Right renal pelvis (tissue), 4 donors: ENCODE measurements around the gene OPALIN. TPM values are rescaled to one million over a fixed set of nuclear protein-coding genes. Genes with fewer than 3 reads are reported as not detected.

Experiments
- DNase-seq, 4 donors: peaks; one replicate each; pipeline ENCODE4 v3.0.0-alpha.2; 2013; ENCODE audit warnings: low read depth in 4 of 4, low spot score in 3 of 4, missing footprints in 1 of 4
- polyA plus RNA-seq, 4 donors: library from polyadenylated mRNA; unstranded; fragments of 120-200 nt; gene quantifications; one replicate each; pipeline ENCODE4 v1.2.1, GENCODE V29; 2013; ENCODE audit not compliant: insufficient read length in 4 of 4

The OPALIN gene
- polyA plus RNA-seq, 4 donors = not detected

GRCh38 chr10:96374985-96375830 is 16.4 kb upstream of the OPALIN start:
- DNase-seq = peak; percentile 77 to 84 (median 80)

- DNase-seq = no peak
Observed at GRCh38 chr10:96374639-96374984, 15.8 kb upstream of the OPALIN start.

- DNase-seq = no peak
Observed at GRCh38 chr10:96374004-96374403, 15.2 kb upstream of the OPALIN start.

- no peak for DNase-seq
Observed at GRCh38 chr10:96371356-96371755, 12.6 kb upstream of the OPALIN start.

- DNase-seq = peak in 3 of 4 donors; percentile 22 to 43 (median 35)
Observed at GRCh38 chr10:96370584-96371157, 11.9 kb upstream of the OPALIN start.

- DNase-seq = no peak
Observed at GRCh38 chr10:96369890-96370583, 11.2 kb upstream of the OPALIN start.

- DNase-seq = no peak
Observed at GRCh38 chr10:96368971-96369370, 10.2 kb upstream of the OPALIN start.

- no peak for DNase-seq
Observed at GRCh38 chr10:96367470-96367869, 8.7 kb upstream of the OPALIN start.

- no peak for DNase-seq
Observed at GRCh38 chr10:96366508-96366907, 7.7 kb upstream of the OPALIN start.

GRCh38 chr10:96365571-96365970 is 6.8 kb upstream of the OPALIN start:
- DNase-seq = no peak

- DNase-seq = no peak
Observed at GRCh38 chr10:96360766-96361165, 2.0 kb upstream of the OPALIN start.

- no peak for DNase-seq
Observed at GRCh38 chr10:96360331-96360730, 1.5 kb upstream of the OPALIN start.

GRCh38 chr10:96359616-96360015 is 814 bp upstream of the OPALIN start:
- no peak for DNase-seq

- DNase-seq = no peak
Observed at GRCh38 chr10:96357038-96357620, 1.7 kb downstream of the OPALIN start.

GRCh38 chr10:96352582-96352981 is 6.2 kb downstream of the OPALIN start:
- no peak for DNase-seq

GRCh38 chr10:96352027-96352426 is 6.8 kb downstream of the OPALIN start:
- DNase-seq = no peak

- DNase-seq = no peak
Observed at GRCh38 chr10:96346295-96346694, 12.5 kb downstream of the OPALIN start.

- DNase-seq = no peak
Observed at GRCh38 chr10:96345222-96345621, 13.6 kb downstream of the OPALIN start.

GRCh38 chr10:96344178-96344577 is 14.6 kb downstream of the OPALIN start:
- no peak for DNase-seq

GRCh38 chr10:96342402-96342801 is 16.4 kb downstream of the OPALIN start:
- DNase-seq = no peak
